SIG-M5 treated with dmso at 0.1 percent for 504 hours (cell line): ENCODE data around the gene DNAJC8.
A peak's percentile ranks its signal among the peaks of the same experiment; 100 is the strongest.

Experiments
- DNase-seq: peaks from one replicate; lab custom pipeline; 2025; ENCODE audit not compliant: unreplicated experiment; lab: John Stamatoyannopoulos, UW

The DNAJC8 gene

GRCh38 chr1:28205243-28205642 is 27.6 kb downstream of the DNAJC8 start:
- no peak for DNase-seq

GRCh38 chr1:28200234-28200873 is 32.5 kb downstream of the DNAJC8 start:
- no peak for DNase-seq

GRCh38 chr1:28199328-28200233 is 33.2 kb downstream of the DNAJC8 start:
- DNase-seq = no peak

GRCh38 chr1:28197682-28198415 is 35.0 kb downstream of the DNAJC8 start:
- no peak for DNase-seq

- no peak for DNase-seq
Observed at GRCh38 chr1:28196330-28196729, 36.5 kb downstream of the DNAJC8 start.

GRCh38 chr1:28195780-28196179 is 37.0 kb downstream of the DNAJC8 start:
- no peak for DNase-seq

GRCh38 chr1:28194326-28195035 is 38.3 kb downstream of the DNAJC8 start:
- DNase-seq = no peak

- DNase-seq = no peak
Observed at GRCh38 chr1:28193701-28194161, 39.1 kb downstream of the DNAJC8 start.

- no peak for DNase-seq
Observed at GRCh38 chr1:28190996-28191645, 41.7 kb downstream of the DNAJC8 start.

- peak; percentile 28 for DNase-seq
Observed at GRCh38 chr1:28190337-28190979, 42.4 kb downstream of the DNAJC8 start.

- DNase-seq = no peak
Observed at GRCh38 chr1:28185071-28185470, 47.8 kb downstream of the DNAJC8 start.

- no peak for DNase-seq
Observed at GRCh38 chr1:28180306-28181305, 52.2 kb downstream of the DNAJC8 start.

- no peak for DNase-seq
Observed at GRCh38 chr1:28178690-28179485, 53.9 kb downstream of the DNAJC8 start.

- peak; percentile 79 for DNase-seq
Observed at GRCh38 chr1:28176492-28177470, 56.0 kb downstream of the DNAJC8 start, which contains the start of gene PTAFR. TSS of gene PTAFR (minus strand) at chr1:28176690. CDS start at chr1:28151021, 25,669 bp downstream.

- no peak for DNase-seq
Observed at GRCh38 chr1:28175955-28176485, 56.8 kb downstream of the DNAJC8 start.

- no peak for DNase-seq
Observed at GRCh38 chr1:28173980-28174297, 58.9 kb downstream of the DNAJC8 start.
